ENCODE data around the gene HAUS1. TPM values are rescaled to one million over a fixed set of nuclear protein-coding genes. Genes with fewer than 3 reads are reported as not detected.

Gene HAUS1, protein sequence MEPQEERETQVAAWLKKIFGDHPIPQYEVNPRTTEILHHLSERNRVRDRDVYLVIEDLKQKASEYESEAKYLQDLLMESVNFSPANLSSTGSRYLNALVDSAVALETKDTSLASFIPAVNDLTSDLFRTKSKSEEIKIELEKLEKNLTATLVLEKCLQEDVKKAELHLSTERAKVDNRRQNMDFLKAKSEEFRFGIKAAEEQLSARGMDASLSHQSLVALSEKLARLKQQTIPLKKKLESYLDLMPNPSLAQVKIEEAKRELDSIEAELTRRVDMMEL
- 10 to 100 TPM in 2 of 10 donors, 1 to 10 TPM in 8; 5.5 to 20.3 (median 8.5) TPM for total RNA-seq
- polyA plus RNA-seq: 10 to 100 TPM; 15.4 to 16.9 TPM
- long read RNA-seq, donor 1, transcript HAUS1-201 (9 exons, 1,125 nt): major isoform, 5 of 5 reads
- long read RNA-seq, donor 1, partial matches to known transcripts: 0 of 5 reads
- long read RNA-seq, donor 1, other reads (novel, unspliced or antisense): 0 of 5 reads
- long read RNA-seq, donor 2, transcript HAUS1-201 (9 exons, 1,125 nt): major isoform, 7 of 10 reads
- long read RNA-seq, donor 2, partial matches to known transcripts: 1 of 10 reads
- long read RNA-seq, donor 2, other reads (novel, unspliced or antisense): 2 of 10 reads
- long read RNA-seq, donor 3, partial matches to known transcripts: 0 of 1 reads
- long read RNA-seq, donor 3, other reads (novel, unspliced or antisense): 0 of 1 reads

DNA sequence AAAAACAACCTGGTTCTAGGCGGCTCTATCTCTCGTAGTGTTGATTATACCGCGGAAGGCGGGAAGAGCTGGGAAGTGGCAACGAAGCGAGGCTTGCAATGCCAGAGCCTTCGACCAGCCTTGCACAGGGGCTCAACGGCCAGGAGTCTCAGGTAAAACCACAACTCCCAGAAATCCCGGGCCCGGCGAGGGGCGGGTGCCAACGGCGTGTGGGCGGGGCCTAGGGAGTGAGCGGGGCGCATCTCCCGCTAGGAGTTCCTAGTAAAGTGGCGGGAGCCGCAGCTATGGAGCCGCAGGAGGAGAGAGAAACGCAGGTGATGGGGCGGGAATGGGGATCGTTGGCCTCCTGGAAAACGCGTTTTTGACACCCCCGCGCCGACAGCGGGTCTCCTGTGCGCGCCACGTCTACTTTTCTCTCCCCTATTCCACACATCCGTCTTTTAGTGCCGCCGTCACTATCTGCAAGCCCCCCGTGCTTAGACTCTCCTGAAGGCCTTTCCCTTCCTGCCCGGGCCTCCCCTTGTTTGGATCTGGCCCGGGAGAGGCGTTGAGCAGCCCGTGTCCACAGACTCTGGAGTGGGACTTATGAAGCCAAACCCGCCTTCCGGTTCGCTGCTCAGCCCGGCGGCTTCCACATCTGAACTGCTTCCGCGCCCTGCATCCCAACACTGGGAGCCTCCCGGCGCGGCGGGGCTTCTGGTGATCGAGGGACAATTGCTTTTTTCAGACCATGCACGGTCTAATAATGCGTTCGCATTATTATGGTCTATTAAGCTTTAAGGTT lies at the start of gene HAUS1:
Gene HAUS1, plus strand, starts transcription at position 258 of the 784 bp plus-strand sequence. Its CDS starts 27 bp downstream, at position 285.
- H3K36me3 ChIP-seq: peaks cover 0 to 37% (median 0%) of the 10 kb centered on the region in 9 donors
- WGBS, 2 donors: 0% methylated on average over 53 to 57 of the region's 57 CpGs

DNA sequence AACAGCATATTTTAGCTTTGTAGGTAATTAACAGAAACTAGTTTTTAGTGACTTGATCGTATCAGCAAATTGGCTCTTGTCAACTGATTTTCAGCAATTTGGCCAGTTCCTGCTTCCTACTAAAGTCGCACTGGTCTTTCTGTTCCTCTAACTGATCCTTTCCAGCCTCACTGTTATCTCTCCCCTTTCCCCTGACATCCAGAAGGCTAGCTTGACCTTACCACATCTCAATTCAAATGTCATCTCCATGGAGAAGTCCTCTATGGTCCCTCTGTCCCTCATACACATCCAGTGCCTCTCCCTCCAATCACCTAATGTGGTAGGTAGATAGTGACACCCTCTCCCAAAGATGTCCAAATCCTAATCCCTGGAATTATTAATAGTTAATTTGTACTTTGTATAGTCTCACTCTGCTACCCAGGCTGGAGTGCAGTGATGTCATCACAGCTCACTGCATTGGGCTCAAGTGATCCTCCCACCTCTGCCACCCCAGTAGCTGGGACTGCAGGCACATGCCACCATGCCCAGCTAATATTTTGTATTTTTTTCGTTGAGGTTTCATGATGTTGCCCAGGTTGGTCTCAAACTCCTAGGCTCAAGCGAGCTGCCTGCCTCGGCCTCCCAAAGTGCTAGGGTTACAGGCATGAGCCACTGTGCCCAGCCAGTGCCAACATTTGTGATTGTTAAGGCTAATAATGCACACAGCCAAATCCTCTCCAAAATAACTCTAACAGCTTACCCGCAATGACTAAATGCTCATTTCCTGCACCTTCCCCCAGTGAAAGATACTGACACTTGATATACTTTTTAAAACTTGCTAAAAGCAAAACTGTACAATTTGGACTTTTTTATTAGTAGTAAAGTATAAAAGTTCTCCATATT lies 49.0 kb upstream of the HAUS1 start:
- peaks cover 0 to 44% (median 0%) of the 10 kb centered on the region in 9 donors for H3K4me1 ChIP-seq
- WGBS, 2 donors: 73 to 78% methylated on average over 6 of the region's 6 CpGs
- intact Hi-C loops (cut with DNase I): loop anchor here in 1 of 10 donors (10.0 kb wide), 1 partner anchor 380 kb away; no protein-coding TSS in a partner anchor
- H3K27me3 ChIP-seq: no peaks in the 10 kb centered on the region
- TF ChIP-seq, protein P1, sequence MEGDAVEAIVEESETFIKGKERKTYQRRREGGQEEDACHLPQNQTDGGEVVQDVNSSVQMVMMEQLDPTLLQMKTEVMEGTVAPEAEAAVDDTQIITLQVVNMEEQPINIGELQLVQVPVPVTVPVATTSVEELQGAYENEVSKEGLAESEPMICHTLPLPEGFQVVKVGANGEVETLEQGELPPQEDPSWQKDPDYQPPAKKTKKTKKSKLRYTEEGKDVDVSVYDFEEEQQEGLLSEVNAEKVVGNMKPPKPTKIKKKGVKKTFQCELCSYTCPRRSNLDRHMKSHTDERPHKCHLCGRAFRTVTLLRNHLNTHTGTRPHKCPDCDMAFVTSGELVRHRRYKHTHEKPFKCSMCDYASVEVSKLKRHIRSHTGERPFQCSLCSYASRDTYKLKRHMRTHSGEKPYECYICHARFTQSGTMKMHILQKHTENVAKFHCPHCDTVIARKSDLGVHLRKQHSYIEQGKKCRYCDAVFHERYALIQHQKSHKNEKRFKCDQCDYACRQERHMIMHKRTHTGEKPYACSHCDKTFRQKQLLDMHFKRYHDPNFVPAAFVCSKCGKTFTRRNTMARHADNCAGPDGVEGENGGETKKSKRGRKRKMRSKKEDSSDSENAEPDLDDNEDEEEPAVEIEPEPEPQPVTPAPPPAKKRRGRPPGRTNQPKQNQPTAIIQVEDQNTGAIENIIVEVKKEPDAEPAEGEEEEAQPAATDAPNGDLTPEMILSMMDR (IDR thresholded peaks at IDR 0.05): no peak
- H3K27ac ChIP-seq: peak overlapping the region in 1 of 10 donors; percentile 61
- H3K9me3 ChIP-seq: no peaks in the 10 kb centered on the region
- H3K4me3 ChIP-seq: no peak overlapping the region
- no peaks in the 10 kb centered on the region for H3K36me3 ChIP-seq
- ATAC-seq: no peak
- no peak for DNase-seq

More for the DNA sequence above, at the start of gene HAUS1:
- H3K9me3 ChIP-seq: no peaks in the 10 kb centered on the region
- ATAC-seq (peak; percentile 91 to 99 (median 98)), DNase-seq (peak; percentile 93 to 94)
- H3K4me1 ChIP-seq: peaks cover 0 to 20% (median 7%) of the 10 kb centered on the region in 9 donors
- intact Hi-C loops (cut with DNase I): no loop called here
- no peaks in the 10 kb centered on the region for H3K27me3 ChIP-seq
- TF ChIP-seq, protein P1 (IDR thresholded peaks at IDR 0.05): no peak
- peak within 1 kb of the TSS; percentile 60 to 92 (median 80) for H3K4me3 ChIP-seq
- peak within 1 kb of the TSS; percentile 26 to 92 (median 84) for H3K27ac ChIP-seq

DNA sequence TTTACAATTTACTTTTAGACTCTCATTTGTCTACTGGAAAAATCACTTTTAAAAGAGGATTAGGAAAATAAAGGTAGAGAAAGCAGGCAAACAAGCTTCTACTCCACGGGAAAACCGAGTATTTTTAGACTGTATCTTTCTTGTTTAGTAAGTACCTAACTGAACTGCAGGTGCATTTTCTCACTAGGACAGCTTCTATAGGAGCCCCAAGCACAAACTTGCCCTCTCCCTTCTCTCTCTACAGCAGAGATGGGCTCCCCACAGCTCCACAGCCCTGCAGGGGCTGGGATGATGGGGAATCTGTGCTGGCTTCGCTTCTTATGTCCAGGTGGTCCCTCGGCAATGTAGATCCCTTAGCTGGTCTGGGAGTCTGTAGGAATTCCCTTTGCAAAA lies 48.4 kb upstream of the HAUS1 start:
- DNase-seq (no peak), ATAC-seq (no peak)
- H3K9me3 ChIP-seq: no peaks in the 10 kb centered on the region
- TF ChIP-seq, protein P1 (IDR thresholded peaks at IDR 0.05): no peak
- H3K27me3 ChIP-seq: no peaks in the 10 kb centered on the region
- H3K4me1 ChIP-seq: peaks cover 0 to 50% (median 0%) of the 10 kb centered on the region in 9 donors
- peak overlapping the region in 1 of 10 donors; percentile 61 for H3K27ac ChIP-seq
- WGBS, 2 donors: 71 to 73% methylated on average over 4 of the region's 4 CpGs
- H3K36me3 ChIP-seq: no peaks in the 10 kb centered on the region
- H3K4me3 ChIP-seq: no peak overlapping the region
- intact Hi-C loops (cut with DNase I): loop anchor here in 1 of 10 donors (10.0 kb wide), 1 partner anchor 381 kb away; no protein-coding TSS in a partner anchor
